SK-N-SH (cell line): ENCODE data around the gene PDE6D. TPM values are rescaled to one million over a fixed set of nuclear protein-coding genes. Genes with fewer than 3 reads are reported as not detected.
A peak's percentile ranks its signal among the peaks of the same experiment; 100 is the strongest.

Experiments used
- CTCF ChIA-PET: fragments of 300-600, 350-600 bp; formaldehyde crosslinking; extraction: SDS; loops from one replicate; lab custom pipeline; 2021; lab: Yijun Ruan, JAX
- POLR2A ChIA-PET: fragments of 350-600 bp; sonication (Branson Sonifier 250); formaldehyde crosslinking; extraction: SDS; loops from one replicate; lab custom pipeline; 2020; ENCODE audit warnings: antibody characterized with exemption, inconsistent platforms; lab: Yijun Ruan, JAX
- DNase-seq: peaks from one replicate; pipeline ENCODE4 v3.0.0; 2012
- H2AFZ ChIP-seq: fragments of 200-600 bp; sonication (generic); 2 replicates; pipeline ENCODE4 v1.8.1; 2016; ENCODE audit warnings: antibody characterized with exemption, mild to moderate bottlenecking, low read depth
- H3F3A ChIP-seq: fragments of 200-600 bp; sonication (generic); replicated peaks from 2 replicates; pipeline ENCODE3; 2016; ENCODE audit warnings: antibody characterized with exemption, mild to moderate bottlenecking; ENCODE audit not compliant: insufficient read depth
- H3K27ac ChIP-seq, 2 experiments: fragments of 200-500 bp in 1 of 2; fragments of 200-600 bp in 1 of 2; sonication (Bioruptor generic) in 1 of 2; sonication (generic), shearing (Covaris generic) in 1 of 2; 2 replicates each; pipeline versions ENCODE4 v1.5.1 to v1.6.1; 2014 to 2016; ENCODE audit warnings: low read depth in 2 of 2, inconsistent platforms in 1 of 2, low read length in 1 of 2, mild to moderate bottlenecking in 1 of 2, mixed read lengths in 1 of 2
- H3K27me3 ChIP-seq: fragments of 200-600 bp; sonication (generic), shearing (Covaris generic); 2 replicates; pipeline ENCODE4 v1.6.1; 2016; ENCODE audit warnings: mixed run types; ENCODE audit not compliant: insufficient read depth
- H3K36me3 ChIP-seq, 2 experiments: fragments of 200-500 bp in 1 of 2; fragments of 200-600 bp in 1 of 2; sonication (Bioruptor generic) in 1 of 2; sonication (generic) in 1 of 2; replicated peaks in 1 of 2; 2 replicates each; pipeline versions ENCODE3 to v1.5.1; 2014 to 2016; ENCODE audit warnings: low read length in 1 of 2, mild to moderate bottlenecking in 1 of 2; ENCODE audit not compliant: insufficient read depth in 2 of 2, control insufficient read depth in 1 of 2
- H3K4me1 ChIP-seq, 2 experiments: fragments of 200-500 bp in 1 of 2; fragments of 200-600 bp in 1 of 2; sonication (Bioruptor generic) in 1 of 2; sonication (generic), shearing (Covaris generic) in 1 of 2; 2 replicates each; pipeline versions ENCODE4 v1.5.1 to v1.6.1; 2014 to 2016; ENCODE audit warnings: low read depth in 1 of 2, low read length in 1 of 2, mixed run types in 1 of 2; ENCODE audit not compliant: insufficient read depth in 2 of 2, control insufficient read depth in 1 of 2
- H3K4me2 ChIP-seq: fragments of 200-600 bp; sonication (generic), shearing (Covaris generic); 2 replicates; pipeline ENCODE4 v1.6.1; 2017; ENCODE audit warnings: mixed run types
- H3K4me3 ChIP-seq, 2 experiments: fragments of 200-500 bp in 1 of 2; fragments of 200-600 bp in 1 of 2; sonication (Bioruptor generic) in 1 of 2; sonication (generic), shearing (Covaris generic) in 1 of 2; 2 replicates each; pipeline versions ENCODE4 v1.5.1 to v1.8.1; 2014 to 2016; ENCODE audit warnings: low read depth in 2 of 2, inconsistent platforms in 1 of 2, low read length in 1 of 2, mild to moderate bottlenecking in 1 of 2, mixed read lengths in 1 of 2, moderate library complexity in 1 of 2
- H3K79me2 ChIP-seq: fragments of 200-600 bp; sonication (generic); 2 replicates; pipeline ENCODE4 v1.8.1; 2017; ENCODE audit warnings: mild to moderate bottlenecking; ENCODE audit not compliant: insufficient read depth
- H3K9ac ChIP-seq: fragments of 200-600 bp; sonication (generic); 2 replicates; pipeline ENCODE4 v1.6.1; 2017; ENCODE audit warnings: mixed run types
- H3K9me2 ChIP-seq: fragments of 200-600 bp; sonication (generic); 2 replicates; pipeline ENCODE4 v1.6.1; 2017; ENCODE audit warnings: mixed run types
- H3K9me3 ChIP-seq: fragments of 200-600 bp; sonication (generic); 2 replicates; pipeline ENCODE4 v1.6.1; 2017; ENCODE audit warnings: mixed run types, mild to moderate bottlenecking, moderate library complexity
- H4K20me1 ChIP-seq: fragments of 200-600 bp; sonication (generic); 2 replicates; pipeline ENCODE4 v1.6.1; 2017; ENCODE audit warnings: mild to moderate bottlenecking, mixed run types; ENCODE audit not compliant: insufficient read depth
- EZH2phosphoT487 ChIP-seq: fragments of 200-600 bp; sonication (generic); IDR thresholded peaks from 2 replicates; pipeline ENCODE4 v1.6.1; 2017; ENCODE audit warnings: low read depth, mixed run types, mild to moderate bottlenecking, antibody characterized with exemption, moderate library complexity, borderline replicate concordance
- FOSL2 ChIP-seq: IDR thresholded peaks from 2 replicates; pipeline ENCODE4 v1.4.0; 2012; ENCODE audit warnings: low read depth, mild to moderate bottlenecking, moderate library complexity, borderline replicate concordance
- GATA2 ChIP-seq: sonication (generic); formaldehyde crosslinking; IDR thresholded peaks from 2 replicates; pipeline ENCODE4 v1.5.0; 2020; ENCODE audit warnings: mild to moderate bottlenecking, missing genetic modification reagents
- MEF2A ChIP-seq: IDR thresholded peaks from 2 replicates; pipeline ENCODE4 v1.4.0; 2012; ENCODE audit warnings: low read depth, borderline replicate concordance
- RCOR1 ChIP-seq: fragments of 150-350 bp; IDR thresholded peaks from 2 replicates; pipeline ENCODE4 v1.6.1; 2017; ENCODE audit warnings: antibody characterized with exemption, low read length
- YY1 ChIP-seq: IDR thresholded peaks from 2 replicates; pipeline ENCODE4 v1.4.0; 2012; ENCODE audit warnings: low read depth, mild to moderate bottlenecking
- WGBS: methylation state at CpG from one replicate; pipeline ENCODE4 v1.1.6; 2017; ENCODE audit warnings: low lambda C conversion rate; 5-methylcytosine and 5-hydroxymethylcytosine counted together
- polyA plus RNA-seq, 3 experiments: library from polyadenylated mRNA; depleted of rRNA; stranded (reverse); fragments of >200 nt; gene quantifications; 2 replicates each; pipeline ENCODE4 v1.2.3, GENCODE V29; 2012
- small RNA-seq, 7 experiments: library from RNA; depleted of rRNA; stranded (forward); fragments of <200 nt; gene quantifications; one replicate each; pipeline ENCODE3, GENCODE V24; 2012
- TF ChIP-seq, protein P1 (sequence below): fragments of 200-600 bp; sonication (generic); IDR thresholded peaks from 2 replicates; pipeline ENCODE4 v1.6.1; 2017; ENCODE audit warnings: antibody characterized with exemption, mild to moderate bottlenecking, moderate library complexity
- TF ChIP-seq, protein P2 (sequence below): IDR thresholded peaks from 2 replicates; pipeline ENCODE4; 2012

PDE6D gene
- polyA plus RNA-seq, 1 of the 3 experiments (the other 2 are of a cell fraction), result 33.9 TPM

DNA sequence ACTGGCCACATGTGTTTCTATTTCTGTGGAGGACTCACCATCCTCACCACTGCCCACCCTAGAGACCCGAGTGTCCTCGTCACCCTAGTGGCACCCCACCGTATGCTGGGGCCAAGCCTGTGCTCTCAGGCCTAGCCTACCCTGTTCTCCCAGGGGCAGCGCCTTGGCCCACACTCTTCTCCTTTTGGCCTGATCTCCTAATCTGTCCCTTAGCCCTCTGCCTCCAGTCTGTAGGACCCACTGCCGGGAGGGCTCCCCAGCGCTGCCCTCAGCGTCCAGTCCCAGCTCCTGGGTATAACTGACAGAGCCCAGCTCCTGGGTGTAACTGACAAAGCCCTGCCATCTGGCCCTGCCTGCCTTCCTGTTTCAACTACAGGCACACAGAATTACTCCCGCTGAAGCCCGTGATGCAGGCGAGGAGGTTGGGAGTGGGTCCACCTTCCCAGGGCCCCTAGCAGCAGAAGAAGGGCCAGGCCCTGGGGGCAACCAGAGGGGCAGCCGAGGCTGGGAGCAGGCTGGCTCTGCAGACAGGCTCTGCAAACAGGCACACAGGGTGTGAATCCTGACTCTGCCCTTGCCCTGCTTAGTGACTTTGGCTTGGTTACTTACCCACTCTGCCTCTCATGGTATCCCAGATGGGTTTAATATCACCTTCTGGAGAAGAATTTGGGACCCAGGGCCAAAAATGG lies 98.3 kb downstream of the PDE6D start:
- Histone ChIP-seq H3K79me2 (no peaks in the 10 kb centered on the region), H3F3A (peaks cover 6% of the 10 kb centered on the region), H3K27ac (peak overlapping the region in 1 of 2 experiments; percentile 75; a peak in 2 of 4 replicates), H2AFZ (no peak overlapping the region), H3K9me3 (no peaks in the 10 kb centered on the region)
- peak; percentile 68 for DNase-seq
- TF ChIP-seq GATA2 (CRISPR knock-in tag), result no peak
- TF ChIP-seq, protein P1, sequence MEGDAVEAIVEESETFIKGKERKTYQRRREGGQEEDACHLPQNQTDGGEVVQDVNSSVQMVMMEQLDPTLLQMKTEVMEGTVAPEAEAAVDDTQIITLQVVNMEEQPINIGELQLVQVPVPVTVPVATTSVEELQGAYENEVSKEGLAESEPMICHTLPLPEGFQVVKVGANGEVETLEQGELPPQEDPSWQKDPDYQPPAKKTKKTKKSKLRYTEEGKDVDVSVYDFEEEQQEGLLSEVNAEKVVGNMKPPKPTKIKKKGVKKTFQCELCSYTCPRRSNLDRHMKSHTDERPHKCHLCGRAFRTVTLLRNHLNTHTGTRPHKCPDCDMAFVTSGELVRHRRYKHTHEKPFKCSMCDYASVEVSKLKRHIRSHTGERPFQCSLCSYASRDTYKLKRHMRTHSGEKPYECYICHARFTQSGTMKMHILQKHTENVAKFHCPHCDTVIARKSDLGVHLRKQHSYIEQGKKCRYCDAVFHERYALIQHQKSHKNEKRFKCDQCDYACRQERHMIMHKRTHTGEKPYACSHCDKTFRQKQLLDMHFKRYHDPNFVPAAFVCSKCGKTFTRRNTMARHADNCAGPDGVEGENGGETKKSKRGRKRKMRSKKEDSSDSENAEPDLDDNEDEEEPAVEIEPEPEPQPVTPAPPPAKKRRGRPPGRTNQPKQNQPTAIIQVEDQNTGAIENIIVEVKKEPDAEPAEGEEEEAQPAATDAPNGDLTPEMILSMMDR, result no peak
- no peak for TF ChIP-seq MEF2A
- TF ChIP-seq, protein P2, sequence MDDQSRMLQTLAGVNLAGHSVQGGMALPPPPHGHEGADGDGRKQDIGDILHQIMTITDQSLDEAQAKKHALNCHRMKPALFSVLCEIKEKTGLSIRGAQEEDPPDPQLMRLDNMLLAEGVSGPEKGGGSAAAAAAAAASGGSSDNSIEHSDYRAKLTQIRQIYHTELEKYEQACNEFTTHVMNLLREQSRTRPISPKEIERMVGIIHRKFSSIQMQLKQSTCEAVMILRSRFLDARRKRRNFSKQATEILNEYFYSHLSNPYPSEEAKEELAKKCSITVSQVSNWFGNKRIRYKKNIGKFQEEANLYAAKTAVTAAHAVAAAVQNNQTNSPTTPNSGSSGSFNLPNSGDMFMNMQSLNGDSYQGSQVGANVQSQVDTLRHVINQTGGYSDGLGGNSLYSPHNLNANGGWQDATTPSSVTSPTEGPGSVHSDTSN, result no peak
- no peak for TF ChIP-seq EZH2phosphoT487
- no peak for TF ChIP-seq FOSL2
- no peak for TF ChIP-seq YY1
- no peak for TF ChIP-seq RCOR1
- TF ChIP-seq, all 33 proteins: peak for 0
- H3K4me2 ChIP-seq, result no peak overlapping the region
- H3K4me1 ChIP-seq, result peaks cover 0 to 23% of the 10 kb centered on the region in 2 experiments; a peak in 1 of 4 replicates
- H3K9ac ChIP-seq, result no peak overlapping the region
- H3K27me3 ChIP-seq, result no peaks in the 10 kb centered on the region
- no peaks in the 10 kb centered on the region for H4K20me1 ChIP-seq
- WGBS, result 94% methylated on average over 8 of the region's 11 CpGs
- no peaks in the 10 kb centered on the region for H3K9me2 ChIP-seq
- H3K36me3 ChIP-seq, result no peaks in the 10 kb centered on the region
- no peak overlapping the region for H3K4me3 ChIP-seq
- ChIA-PET CTCF (interaction anchor here (1.0 to 29.4 kb wide), 4 partner anchors 8 to 69 kb away, joined by 4 to 1218 read pairs (median 21); partner anchors contain the start of gene PTMA), POLR2A (interaction anchor here (0.8 to 5.4 kb wide), 7 partner anchors 24 to 78 kb away, joined by 3 to 38 read pairs (median 4); partner anchors contain the start of gene PTMA)

Small RNA genes lying within 50 kb of the gene (small RNA-seq; reads per million reads assigned to genes)
- gene AC073476.4 (0 reads per million in 7 experiments), gene RF00015 (0 reads per million in 7 experiments)

Other genes starting within 250 kb of the PDE6D start
- gene TEX44, start 188.4 kb downstream of the PDE6D start, polyA plus RNA-seq (2012; rRNA removed), result not detected in 2 replicates
- 517 and 767 TPM in 2 replicates for gene PTMA, start 72.8 kb downstream of the PDE6D start, polyA plus RNA-seq (2012; rRNA removed)
- 60.5 and 92.7 TPM in 2 replicates for gene COPS7B, start 5.2 kb upstream of the PDE6D start, polyA plus RNA-seq (2012; rRNA removed)
- gene NPPC, start 145.1 kb upstream of the PDE6D start, polyA plus RNA-seq (2012; rRNA removed), result not detected in 2 replicates
- 16.4 and 17.9 TPM in 2 replicates for gene DIS3L2, start 180.4 kb upstream of the PDE6D start, polyA plus RNA-seq (2012; rRNA removed)